Activated CD4-positive, alpha-beta T cell treated with anti-CD3 and anti-CD28 coated beads for 1 hour (primary cell): ENCODE measurements around the gene IFNGR1.
"Not testable (repeated sequence)": the region's sequence is repeated elsewhere in the genome, so short reads cannot be mapped to it uniquely, and the experiment has no call there.

Source experiments
- DNase-seq: peaks from one replicate; pipeline ENCODE4 v3.0.0-alpha.2; 2020

IFNGR1 gene

DNA sequence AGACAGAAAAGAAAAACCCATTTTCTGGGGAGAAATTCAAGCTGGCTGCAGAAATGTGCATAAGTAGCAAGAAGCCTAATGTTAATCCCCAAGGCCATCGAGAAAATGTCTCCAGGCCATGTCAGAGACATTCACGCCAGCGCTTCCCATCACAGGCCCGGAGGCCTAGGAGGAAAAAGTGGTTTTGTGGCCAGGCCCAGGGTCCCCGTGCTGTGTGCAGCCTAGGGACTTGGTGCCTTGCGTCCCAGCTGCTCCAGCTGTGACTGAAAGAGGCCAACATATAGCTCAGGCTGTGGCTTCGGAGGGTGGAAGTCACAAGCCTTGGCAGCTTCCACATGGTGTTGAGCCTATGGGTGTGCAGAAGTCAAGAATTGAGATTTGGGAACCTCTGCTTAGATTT lies 10.9 kb downstream of the IFNGR1 start:
- DNase-seq, result no peak

GRCh38 chr6:137207457-137207856 lies 11.7 kb downstream of the IFNGR1 start:
- DNase-seq, result not testable (repeated sequence)

DNA sequence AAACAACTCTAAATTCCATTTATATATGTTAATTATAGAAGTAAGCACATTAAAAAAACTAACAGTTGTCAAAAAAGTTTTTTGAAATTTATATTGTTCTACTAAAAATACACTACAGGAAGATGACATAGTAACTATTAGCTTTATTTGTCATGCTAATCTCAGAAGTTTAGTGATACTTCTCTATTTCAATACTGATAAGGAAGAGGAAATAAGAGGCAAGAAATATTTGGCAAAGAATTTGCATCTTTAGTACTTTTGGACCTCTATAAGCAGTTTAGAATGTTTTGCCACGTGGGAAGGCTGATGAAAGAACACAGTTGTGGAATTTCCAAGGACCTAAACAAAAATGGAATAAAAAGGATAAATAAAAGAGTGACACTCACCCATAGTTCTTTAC lies 12.6 kb downstream of the IFNGR1 start:
- no peak for DNase-seq

GRCh38 chr6:137203256-137203655 lies 15.9 kb downstream of the IFNGR1 start:
- DNase-seq, result no peak

GRCh38 chr6:137202078-137202477 lies 17.1 kb downstream of the IFNGR1 start:
- DNase-seq, result no peak

- DNase-seq, result no peak
Measured at GRCh38 chr6:137201006-137201405, 18.2 kb downstream of the IFNGR1 start.

GRCh38 chr6:137200288-137200687 lies 18.9 kb downstream of the IFNGR1 start:
- no peak for DNase-seq

DNA sequence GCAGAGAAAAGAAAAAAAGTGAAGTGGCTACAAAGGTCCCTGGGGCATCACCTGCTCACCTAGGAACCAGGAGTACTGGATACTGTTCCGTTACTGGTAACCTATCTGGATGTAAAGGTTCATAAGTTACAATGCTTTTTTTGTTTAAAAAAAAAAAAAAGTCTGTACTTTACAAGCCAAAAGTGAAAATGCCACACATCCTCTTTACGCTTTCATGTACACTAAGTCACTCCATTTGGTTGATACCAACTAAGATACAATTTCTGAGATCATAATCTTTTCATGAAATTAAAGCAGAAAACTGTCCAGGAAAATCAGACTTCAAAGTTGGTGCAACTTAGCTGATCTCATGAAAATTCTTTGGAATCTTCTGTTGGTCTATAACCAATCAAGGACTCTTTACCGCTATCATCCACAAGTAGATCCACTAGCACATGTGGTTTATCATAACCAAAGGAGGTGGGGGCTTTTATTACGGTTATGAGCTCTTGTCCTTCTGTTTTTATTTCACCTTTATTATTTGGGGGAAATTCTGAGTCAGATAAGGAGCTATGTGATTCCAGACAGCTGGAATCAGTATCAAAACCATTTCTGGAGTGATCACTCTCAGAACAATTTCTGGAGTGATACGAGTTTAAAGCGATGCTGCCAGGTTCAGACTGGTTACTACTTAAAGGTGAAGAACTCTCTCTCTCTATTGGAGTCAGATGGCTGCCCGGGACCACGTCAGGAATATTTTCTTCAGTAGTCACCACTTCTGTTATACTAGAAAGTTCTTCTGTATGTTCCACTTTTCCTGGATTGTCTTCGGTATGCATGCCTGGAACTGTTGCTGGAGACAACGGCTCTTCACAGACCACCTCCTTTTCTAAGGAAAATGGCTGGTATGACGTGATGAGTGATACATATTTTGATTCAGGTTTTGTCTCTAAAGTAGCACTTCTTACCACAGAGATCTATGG lies 21.2 kb downstream of the IFNGR1 start:
- DNase-seq, result no peak

DNA sequence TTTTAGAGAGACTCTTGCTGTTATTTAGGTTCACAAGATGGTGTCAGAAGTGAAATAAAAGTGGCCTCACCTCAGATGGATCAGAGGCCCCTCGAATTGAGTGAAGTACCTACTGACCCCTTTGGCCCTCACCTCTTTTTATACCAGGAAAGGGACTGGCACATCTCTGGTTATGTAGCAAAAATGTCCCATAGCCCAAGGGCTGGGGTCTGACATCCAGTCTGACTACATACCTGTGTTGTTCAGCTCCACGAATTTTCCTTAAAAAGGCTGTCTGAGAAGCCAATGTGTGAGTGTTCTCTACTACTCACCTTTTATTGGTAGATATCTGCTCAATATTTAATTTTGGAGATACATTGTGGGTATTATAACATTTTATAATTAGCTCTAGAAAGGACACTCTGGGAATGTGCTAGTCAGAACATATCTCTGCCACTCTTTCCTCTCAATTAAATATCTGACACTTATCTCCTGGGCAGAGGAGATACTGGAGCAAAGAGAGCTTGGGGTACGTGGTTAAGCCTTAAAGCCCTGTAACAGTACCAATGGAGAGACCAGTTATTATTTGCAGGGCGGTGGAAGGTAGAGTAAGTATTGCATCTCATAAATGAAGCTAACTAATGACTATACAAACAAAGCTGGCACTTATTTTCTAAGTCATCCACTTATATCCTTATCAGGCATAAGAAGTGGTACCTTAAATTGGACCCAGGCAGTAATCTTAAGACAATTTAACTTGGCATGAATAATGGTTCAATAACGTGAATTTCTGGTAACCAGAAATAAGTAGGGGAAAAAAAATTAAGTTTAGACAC lies 25.7 kb downstream of the IFNGR1 start:
- DNase-seq, result no peak

- no peak for DNase-seq
Measured at GRCh38 chr6:137192821-137193220, 26.4 kb downstream of the IFNGR1 start.

DNA sequence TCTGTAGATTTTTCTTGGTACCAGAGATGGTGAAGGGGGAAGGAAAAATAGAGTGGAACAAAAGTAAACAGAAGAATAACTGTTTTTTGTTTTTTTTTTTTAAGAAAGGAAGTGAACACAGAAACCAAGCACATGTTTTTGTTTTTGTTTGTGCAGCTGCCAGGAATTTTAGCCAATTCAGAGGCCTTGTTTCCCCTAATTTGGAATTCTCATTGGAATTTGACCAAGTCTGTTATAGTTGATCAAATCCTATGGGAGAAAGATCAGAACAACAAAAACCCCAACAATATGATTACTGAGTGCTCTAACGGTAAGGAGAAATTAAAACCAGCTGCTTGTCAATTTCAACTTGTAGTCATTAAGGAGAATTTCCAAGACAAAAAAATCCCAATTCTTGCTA lies 27.5 kb downstream of the IFNGR1 start:
- no peak for DNase-seq

DNA sequence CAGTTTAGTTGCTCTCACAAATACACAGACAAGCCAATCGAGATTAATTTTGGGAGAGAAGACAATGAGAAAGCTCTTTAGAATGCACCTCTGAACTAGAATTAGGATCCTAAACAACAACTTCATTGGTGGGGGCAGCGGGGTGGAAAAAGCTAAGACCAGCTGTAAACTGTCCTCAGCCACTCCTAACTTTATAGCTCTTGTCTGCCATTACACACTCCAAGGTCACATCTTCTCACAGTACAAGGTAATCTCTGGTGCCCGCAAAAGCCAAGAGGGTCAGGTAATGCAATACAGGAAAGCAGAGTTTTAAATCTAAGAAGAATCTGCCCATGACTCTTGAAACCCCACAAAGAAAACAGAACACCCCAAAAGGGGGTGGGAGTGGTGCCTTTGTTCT lies 27.9 kb downstream of the IFNGR1 start:
- no peak for DNase-seq

GRCh38 chr6:137190583-137191094 lies 28.5 kb downstream of the IFNGR1 start:
- DNase-seq, result no peak

DNA sequence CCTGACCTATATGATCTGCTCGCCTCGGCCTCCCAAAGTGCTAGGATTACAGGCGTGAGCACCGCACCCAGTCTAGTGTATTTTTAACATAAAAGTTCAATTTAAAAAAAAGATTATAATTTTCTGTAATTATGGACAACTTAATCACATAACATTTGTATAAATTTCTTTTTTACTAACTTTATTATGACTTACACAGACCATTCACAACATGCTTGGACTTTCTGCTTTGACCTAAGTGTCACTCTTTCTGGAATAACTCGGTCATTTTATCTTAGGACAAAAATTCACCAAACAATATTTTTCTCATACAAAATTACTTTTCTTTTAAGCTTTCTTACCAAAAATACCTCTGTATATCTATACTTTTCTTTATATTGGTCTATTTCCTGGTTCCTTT lies 30.3 kb downstream of the IFNGR1 start:
- no peak for DNase-seq

GRCh38 chr6:137185290-137185689 lies 33.9 kb downstream of the IFNGR1 start:
- no peak for DNase-seq

- no peak for DNase-seq
Measured at GRCh38 chr6:137182654-137183073, 36.5 kb downstream of the IFNGR1 start.

- no peak for DNase-seq
Measured at GRCh38 chr6:137181891-137182653, 37.1 kb downstream of the IFNGR1 start.

DNA sequence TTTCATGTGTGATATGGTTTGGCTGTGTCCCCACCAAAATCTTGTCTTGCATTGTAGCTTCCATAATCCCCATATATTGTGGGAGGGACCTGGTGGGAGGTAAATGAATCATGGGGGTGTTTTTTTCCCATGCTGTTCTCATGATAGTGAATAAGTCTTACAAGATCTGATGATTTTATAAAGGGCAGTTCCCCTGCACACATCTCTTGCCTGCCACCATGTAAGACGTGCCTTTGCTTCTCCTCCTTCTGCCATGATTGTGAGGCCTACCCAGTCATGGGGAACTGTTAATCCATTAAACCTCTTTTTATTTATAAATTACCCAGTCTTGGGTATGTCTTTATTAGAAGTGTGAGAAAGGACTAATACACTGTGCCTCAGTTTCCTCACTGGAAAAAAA lies 41.6 kb downstream of the IFNGR1 start:
- DNase-seq, result no peak

DNA sequence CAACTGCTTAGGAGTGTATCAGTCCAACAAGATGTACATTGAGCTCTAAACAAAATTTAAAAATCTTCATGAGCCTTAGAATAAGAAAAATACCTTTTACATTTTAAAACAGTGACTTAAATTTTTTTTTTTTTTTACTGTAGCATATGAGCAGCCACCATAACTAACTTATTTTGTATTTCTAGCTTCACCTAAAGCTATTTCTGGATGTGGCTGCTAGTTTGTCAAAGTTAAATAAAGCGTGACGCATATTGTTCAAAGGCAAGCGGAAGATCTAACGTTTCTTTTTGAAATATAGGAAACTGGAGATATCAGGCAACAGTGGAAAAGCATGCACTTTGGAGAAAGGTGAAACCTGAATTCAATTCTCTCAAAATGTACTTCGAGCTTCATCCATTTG lies 42.5 kb downstream of the IFNGR1 start:
- no peak for DNase-seq

DNA sequence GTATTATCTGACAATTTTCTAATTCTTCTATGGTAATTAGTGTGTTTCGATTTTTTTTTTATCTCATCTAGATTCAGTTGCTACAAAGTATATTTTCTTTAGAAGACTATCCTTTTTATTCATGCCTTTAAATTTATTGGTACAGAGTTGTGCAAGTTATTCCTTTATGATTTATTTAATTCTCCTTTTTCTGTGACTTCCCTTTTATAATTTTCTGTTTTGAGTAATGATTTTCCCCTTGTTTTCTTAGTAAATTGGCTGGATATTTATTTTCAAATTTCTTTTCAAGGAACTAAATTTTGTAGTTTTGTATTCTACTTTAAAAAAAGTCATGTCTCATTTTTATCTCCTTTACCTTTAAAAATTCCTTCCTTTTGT lies 43.3 kb downstream of the IFNGR1 start:
- no peak for DNase-seq

DNA sequence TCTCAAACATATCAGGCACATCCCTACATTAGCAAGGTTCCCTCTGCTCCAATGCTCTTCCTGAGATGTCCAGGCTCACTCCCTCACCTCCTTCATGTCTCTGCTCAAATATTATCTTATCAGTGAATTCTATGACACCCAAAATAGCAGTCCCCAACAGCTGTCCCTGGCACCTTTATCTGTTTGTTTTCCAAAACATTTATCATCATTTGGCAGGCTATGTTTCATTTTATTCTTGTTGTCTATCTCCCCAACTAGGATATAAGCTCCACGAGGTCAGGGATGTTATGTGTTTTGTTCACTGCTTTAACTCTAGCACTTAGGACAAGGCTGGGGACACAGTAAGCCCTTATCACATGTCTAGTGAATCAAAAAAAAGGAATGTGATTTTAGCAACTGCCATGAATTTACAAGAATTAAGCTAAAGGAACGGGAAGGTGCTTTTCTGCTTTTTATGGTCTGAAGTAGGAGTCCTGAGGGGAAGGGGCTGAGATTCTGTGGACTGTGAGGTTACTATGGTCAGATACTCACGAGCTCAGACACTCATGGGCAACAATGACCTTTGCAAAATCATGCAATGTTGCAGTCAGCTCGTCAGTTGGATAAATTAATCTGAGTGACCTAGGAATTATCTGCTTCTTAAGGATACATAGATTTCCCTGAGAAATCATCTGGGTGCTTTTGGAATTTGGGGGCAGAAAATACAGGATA lies 43.9 kb downstream of the IFNGR1 start:
- no peak for DNase-seq

DNA sequence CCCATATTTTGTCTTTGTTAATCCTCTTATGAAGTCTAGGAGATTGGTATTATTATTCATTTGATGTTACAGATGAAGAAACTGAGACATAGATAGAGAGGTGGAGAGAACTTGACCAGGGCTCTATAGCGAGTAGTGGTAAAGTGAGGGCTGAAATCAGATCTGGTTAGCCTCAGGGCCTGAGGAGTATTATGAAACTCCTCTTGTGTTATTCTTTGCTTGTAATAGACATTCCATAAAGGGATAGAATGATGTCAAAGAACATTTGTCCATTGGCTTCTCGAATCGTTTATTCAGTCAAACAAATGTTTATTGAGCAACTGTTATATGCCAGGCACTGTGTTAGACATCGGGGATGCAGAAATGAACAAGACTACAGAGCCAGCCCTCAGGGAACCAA lies 45.7 kb downstream of the IFNGR1 start, which contains the start of gene IL22RA2:
IL22RA2 (minus strand) TSS at position 144 of the 400 bp plus-strand sequence. CDS start 11,895 bp downstream, outside the sequence.
- DNase-seq, result no peak
